Measurements from ENCODE around the gene GPSM1.

GRCh38 chr9:136340356-136341041 is 13.2 kb downstream of the GPSM1 start:
- TF ChIP-seq, protein P1, sequence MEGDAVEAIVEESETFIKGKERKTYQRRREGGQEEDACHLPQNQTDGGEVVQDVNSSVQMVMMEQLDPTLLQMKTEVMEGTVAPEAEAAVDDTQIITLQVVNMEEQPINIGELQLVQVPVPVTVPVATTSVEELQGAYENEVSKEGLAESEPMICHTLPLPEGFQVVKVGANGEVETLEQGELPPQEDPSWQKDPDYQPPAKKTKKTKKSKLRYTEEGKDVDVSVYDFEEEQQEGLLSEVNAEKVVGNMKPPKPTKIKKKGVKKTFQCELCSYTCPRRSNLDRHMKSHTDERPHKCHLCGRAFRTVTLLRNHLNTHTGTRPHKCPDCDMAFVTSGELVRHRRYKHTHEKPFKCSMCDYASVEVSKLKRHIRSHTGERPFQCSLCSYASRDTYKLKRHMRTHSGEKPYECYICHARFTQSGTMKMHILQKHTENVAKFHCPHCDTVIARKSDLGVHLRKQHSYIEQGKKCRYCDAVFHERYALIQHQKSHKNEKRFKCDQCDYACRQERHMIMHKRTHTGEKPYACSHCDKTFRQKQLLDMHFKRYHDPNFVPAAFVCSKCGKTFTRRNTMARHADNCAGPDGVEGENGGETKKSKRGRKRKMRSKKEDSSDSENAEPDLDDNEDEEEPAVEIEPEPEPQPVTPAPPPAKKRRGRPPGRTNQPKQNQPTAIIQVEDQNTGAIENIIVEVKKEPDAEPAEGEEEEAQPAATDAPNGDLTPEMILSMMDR (IDR thresholded peaks at IDR 0.05) = no peak
- no peak for TF ChIP-seq POLR2AphosphoS5 (IDR thresholded peaks at IDR 0.05; ENCODE audit: insufficient read depth in 1 of 2, low read depth in 1 of 2)
- TF ChIP-seq POLR2A (IDR thresholded peaks at IDR 0.05) = no peak
